GM18873 (cell line): ENCODE measurements around the gene WWOX.

Source experiments
- ATAC-seq: cut with Tn5 transposase; IDR thresholded peaks from one replicate; pipeline ENCODE4 v1.9.1; 2021; ENCODE audit warnings: mild to moderate bottlenecking, moderate library complexity, moderate number of reproducible peaks; ENCODE audit not compliant: unreplicated experiment, low FRiP score

Gene WWOX

DNA sequence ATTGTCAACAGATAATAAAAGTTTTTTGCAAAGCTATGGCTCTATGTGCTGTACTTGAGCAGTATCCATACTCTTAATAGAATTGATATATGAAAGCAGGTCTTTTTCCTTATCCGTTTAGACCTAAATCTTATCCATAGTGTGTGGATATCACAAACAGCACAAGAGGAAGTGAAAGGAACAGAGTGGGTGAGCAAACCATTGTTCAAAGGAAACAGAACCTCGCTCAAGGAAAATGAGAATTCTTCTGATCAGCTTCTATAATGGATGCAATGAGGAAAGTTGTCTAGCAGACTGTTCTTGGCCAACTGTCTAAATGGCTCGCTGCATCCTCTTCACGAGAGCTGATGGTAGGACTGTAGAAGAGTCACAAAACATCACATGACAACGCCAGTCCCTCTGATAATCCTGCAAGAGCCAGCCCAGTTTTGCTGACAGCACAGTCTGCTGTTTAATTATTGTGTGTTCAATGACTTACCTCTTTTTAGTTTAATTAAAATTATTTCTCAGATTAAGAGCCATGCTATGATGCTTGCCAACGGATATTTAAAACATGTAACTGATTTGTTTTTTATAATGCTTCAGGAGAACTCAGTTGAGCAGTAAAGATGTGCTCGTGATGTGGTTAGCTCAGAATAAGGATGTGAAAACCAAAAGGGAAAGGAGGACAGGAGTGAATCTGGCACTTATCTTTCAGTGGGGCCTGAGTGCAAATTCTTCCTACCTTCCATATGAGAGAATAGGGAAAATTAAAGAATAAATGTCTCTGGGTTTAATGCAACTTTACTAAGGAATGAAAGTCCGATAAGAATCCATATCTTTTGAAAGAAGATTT, 38.5 kb downstream of the WWOX start:
- ATAC-seq = no peak

DNA sequence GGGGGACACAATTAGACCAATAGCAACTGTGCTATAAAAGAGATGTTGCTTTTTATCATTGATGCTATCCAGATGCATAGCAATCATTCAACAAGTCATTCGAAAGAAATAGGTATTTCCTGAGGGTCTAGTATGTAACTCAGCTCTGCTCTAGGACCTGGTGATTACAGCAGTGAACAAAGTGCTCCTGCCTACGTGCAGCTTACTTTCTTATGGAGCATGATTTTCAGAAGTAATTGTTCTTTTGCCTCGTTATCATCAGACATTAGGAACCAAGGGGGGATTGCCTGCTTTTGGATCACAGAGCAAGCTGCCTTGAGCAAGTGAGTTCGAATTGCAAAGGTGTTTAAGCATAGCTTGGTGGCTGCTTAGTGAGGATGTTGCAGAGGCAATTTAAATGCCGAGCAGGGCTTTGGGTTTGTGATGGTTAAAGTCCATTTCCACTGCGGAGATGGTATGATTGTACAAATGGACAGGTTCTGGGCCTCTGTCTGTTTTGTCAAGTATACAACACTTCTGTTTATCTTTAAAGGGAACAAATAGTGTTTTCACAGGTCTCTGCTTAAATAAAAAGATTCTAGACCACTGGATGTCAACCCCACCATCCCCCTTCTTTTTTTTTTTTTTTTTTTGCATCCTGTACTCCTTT, 41.5 kb downstream of the WWOX start:
- ATAC-seq = no peak

DNA sequence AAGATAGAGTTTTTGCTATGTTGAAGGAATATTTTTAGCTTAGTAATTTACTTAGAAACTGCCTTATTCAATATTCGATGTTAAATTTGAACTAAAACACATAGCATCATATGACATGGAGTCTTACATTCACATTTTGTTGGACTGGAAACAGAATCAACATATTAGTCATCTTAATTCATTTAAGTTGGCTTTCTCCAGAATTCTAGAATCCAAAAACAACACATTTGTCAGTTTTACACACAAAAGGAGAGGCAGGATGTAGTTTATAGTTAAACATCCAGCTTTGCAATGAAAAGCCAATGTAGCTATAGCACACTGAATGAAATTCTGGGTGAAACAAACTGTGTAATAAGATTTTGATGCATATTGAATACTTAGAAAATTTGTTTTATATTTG, 43.3 kb downstream of the WWOX start:
- no peak for ATAC-seq

DNA sequence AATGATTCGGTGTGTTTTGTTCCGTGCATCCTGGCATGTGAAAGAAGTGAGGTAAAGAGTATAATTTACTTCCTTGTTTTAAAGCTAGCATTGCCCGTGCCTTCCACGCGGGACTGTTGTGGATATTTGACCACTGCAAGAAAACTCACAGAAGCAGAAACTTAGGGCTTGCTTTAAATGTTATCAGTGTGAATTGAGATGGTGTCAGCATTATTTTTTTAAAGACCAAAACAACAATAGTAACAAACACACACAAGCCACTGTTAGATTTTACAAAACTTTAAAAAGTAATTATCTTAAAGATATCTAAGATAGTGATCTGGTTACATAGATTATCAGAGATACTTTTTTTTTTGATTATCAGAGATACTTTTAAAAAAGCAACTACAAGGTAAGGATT, 47.4 kb downstream of the WWOX start:
- ATAC-seq = no peak

DNA sequence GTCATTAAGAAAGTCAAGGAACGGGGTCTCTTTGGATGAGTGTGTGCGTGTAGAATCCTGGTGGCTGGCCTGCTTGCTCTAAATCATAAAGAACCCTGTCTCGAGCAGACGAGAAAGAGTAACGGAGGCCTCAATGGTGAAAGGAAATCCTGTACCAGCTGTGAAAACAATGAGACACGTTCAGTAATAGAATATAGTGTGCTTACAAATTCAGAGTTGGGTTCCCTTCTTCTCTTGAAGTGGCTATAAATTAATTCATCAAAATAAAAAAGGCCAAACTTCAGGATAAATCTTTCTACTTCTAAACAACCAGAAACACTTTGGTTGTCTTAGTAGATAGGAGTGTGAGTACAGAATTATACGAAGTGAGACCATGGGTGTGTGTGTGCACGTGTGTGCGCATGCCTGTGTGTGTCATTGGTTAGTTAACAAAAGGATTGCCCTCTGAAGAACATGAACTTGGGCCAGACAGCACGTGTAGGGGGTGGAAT, 48.5 kb downstream of the WWOX start:
- no peak for ATAC-seq

DNA sequence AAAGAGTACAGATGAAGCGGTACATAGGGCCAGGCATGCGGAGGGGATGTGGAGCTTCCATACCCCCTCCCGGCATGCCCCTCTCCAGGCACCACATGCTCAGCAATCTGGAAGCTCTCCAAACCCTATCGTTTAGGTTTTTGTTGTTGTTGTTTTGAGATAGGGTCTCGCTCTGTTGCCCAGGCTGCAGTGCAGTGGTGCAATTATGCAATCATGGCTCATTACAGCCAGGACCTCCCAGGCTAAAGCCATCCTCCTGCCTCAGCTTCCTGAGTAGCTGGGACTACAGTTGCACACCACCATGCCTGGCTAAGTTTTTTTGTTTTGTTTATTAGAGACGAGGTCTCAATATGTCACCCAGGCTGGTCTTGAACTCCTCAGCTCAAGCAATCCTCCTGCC, 50.8 kb downstream of the WWOX start:
- no peak for ATAC-seq

DNA sequence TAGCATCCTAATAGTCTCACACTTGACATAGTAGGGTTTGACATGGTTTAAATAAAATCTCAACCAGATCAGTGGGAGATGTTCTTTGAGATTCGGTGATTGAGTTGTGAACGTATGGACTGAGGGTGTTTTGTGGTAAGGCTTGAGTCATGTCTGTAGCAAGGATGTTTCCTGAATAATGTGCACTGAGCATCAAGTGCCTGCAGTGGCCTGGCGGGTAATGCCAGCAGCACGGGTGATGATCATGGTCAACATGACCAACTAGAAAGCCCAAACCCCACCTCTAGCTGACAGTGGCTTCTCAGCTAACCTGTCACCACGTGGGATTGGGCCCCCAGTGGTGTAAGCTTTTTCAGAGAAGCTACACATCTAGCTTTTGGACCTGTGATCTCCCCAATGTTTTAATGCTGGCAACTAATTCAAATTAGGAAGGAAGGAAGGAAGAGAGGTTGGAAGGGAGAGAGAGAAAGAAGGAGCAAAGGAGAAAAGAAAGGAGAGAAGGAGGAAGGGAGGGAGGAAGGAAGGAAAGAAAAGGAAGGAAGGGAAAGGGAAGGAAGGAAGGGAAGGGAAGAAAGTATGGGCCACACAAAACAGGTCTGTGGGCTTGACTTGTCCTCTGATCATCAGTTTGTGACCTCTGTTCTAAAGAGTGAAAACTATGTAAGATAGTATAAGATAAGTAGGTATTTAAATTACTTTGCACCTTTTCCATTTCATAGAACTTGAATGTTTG, 55.4 kb downstream of the WWOX start:
- no peak for ATAC-seq

DNA sequence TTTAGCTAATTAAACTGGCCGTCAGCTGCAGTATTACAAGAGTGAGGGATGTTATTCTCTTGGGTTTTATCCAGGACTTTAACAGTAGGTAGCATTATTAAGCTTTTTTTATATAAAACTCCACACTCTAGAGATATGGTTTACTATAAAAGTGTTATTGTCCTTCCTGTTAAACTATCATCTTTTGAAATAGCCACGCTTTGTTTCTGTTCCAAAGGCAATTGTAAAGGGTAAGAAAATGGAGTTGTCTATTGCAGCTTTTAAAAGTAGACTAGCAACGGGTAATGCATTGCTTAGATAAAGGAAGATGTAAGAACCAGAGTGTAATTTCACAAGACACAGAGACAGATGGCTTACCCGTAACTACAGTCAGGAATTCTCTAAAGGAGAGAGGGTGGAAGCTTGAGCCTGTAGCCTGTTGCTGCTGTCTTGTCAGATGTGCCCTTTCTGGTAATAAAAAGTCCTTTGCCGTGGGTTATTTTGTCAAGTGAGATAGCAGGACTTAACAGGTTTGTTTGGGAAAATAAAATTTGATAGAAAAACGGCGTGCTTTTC, 56.4 kb downstream of the WWOX start:
- no peak for ATAC-seq

DNA sequence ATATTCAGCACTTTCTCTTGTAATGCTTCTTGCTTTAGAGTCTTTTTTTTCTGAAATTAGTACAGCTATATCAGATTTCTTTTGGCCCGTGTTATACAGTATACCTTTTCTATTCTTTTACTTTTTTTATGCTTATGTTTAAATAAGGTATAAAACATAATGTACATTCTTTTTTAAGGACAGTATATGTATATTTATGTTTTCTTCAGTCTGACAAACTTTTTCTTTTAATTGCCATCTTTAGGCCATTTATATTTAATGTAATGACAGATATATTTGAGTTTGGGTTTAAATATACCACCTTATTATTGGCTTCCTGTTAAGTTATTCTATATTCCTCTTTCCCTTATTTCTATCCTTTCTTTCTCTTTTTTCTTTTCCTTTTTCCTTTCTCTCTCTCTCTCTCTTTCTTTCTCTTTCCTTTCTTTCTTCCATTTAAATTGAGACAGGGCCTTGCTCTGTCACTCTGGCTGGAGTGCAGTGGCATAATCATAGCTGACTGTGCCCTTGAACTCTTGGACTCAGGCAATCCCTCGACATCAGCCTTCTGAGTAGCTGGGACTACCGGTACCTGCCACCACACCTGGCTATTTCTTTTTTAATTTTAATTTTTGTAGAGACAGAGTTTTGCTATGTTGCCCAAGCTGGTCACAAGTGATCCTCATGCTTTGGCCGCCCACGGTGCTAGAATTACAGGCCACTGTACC, 61.7 kb downstream of the WWOX start:
- ATAC-seq = no peak

DNA sequence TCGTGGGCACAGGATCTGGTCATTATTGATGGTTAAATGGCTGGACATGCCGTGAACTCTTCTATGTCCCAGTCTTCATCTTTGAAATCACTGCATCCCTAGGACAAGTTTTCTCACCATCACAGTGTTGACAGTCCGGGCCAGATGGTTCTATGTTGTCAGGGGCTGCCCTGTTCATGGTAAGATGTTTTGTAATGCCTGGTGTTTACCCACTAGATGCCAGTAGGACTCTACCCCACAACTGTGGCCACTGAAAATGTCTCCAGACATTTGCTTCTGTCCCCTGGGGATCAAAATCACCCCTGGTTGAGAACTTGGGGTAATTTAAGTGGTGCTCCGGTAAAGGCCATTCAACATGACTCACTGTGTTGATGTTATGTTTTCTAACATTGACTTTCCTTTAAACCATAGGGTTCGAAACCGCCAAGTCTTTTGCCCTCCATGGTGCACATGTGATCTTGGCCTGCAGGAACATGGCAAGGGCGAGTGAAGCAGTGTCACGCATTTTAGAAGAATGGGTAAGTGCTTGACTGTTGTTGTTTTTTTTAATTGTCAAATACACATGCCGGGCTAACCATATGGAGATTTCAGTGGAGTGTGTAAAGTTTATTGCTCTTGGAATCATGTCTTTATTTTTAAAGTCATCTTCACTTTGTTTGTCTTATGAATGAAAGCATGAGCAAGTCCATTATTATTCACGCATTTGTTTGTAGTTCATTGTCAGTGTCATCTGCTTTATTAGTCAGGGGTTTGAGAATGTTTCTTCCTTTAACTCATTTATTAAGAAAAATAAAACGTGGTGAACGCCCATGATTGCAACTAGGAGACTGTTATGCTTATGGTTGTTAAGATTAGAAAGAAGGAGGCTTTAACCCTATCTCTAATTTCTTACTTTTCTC, 64.6 kb downstream of the WWOX start:
- no peak for ATAC-seq

DNA sequence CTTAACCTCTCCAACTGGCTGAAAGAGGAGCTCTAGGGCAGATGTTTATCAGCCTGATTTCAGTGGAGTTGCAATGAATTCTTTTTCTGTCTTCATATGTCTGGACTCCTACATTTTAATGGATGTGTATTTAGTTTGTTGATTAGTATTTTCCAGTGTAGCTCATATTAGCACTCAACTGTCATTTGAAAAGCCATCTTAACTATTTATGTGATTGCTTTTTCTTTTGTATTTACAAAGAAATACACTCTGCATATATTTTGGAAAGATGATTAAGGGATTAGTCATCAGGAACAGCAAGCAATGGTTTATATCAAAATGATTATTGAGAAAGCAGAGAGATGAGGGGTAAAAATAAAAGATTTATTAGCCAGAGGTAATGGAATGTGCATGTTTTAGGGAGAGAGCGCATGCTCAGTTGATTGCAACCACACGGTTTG, 71.1 kb downstream of the WWOX start:
- ATAC-seq = no peak

DNA sequence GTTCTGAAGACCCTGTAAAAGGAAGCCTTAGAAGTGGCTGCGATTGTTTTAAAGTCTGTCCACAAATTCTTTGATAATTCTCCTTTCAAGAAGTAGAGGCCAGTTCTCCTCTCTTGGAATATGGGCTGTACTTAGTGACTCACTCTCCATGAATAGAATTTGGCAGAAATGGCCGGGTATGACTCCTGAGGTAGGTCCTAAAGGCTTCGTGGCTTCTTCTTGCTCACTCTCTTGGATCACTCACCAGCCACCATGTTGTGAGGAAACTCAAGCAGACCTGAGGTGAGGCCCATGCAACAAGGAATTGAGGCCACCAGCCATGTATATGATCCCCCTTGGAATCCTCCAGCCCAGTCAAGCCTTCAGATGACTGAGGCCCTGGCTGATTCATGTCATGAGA, 75.8 kb downstream of the WWOX start:
- ATAC-seq = no peak

DNA sequence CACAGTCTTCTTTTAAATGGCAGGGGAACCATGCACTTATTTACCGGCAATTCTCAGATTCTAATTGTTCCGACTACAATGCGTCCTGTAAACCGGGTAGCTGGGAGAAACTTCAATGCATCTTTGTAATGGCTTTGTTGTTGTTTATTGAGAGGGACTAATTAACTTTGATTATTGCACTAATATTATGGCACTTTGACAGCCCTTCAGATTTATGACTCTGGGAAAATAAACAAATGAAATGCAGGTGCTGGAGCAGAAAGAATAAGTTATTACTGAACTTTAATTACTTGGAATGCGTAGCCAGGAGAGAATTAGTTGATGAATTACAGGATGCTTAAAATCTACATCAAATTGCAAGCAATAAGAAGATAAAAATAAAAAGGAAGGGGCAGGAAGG, 77.0 kb downstream of the WWOX start:
- no peak for ATAC-seq

DNA sequence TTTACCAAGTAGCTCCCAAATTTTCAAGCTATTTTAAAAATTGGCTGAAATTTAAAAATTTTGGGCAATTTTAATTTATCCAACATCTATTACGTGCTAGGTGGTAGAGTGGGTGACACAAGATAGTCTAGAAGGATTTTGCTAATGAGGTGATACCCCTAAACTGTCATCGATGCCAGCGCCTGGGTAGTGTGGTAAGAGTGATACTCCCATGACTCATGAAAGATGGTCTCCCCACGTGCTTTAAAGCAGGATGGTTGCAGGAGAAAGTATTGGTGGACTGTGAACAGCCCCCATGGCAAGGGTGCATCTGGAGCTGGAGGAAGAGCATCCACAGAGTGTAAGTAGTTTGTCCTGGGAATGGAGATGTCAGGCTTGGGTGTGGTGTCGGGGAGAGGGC, 77.8 kb downstream of the WWOX start:
- ATAC-seq = no peak

DNA sequence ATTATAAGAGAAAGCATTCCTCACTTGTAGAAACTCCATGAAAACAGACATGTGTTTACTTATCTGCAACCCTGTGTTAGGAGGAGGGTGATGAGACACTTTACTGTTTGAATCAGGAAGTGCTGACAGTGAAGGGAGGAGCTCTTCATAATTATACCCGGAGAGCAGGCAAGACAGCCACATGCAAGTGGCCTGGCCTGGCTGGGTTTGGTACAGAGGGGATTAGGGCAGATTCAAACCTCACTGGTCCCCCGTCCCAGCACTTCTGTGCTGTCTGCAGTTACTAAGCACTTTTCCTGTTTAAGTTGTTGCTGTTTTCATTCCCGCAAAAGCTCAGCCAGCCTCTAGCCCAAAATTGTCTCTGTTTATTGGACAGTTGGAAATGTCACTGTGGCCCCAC, 78.5 kb downstream of the WWOX start:
- ATAC-seq = no peak

DNA sequence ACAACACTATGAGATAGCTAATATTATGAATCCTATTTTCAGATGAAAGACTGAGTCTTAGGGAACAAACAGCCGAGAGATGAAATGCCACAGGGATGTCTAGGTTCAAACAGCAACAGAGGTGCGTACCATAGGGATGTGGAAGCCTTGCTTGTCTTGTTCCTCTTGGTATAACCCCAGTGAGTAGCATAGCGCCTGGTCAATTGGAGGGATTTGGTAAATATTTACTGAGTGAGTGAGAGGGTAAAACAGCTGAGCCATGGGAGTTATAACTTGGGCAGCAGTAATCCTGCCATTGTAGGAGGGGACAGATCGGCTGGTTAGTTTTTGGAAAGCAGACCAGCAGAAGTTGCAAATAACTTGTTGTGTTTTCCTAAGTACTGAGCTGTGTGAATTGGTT, 80.2 kb downstream of the WWOX start:
- no peak for ATAC-seq

DNA sequence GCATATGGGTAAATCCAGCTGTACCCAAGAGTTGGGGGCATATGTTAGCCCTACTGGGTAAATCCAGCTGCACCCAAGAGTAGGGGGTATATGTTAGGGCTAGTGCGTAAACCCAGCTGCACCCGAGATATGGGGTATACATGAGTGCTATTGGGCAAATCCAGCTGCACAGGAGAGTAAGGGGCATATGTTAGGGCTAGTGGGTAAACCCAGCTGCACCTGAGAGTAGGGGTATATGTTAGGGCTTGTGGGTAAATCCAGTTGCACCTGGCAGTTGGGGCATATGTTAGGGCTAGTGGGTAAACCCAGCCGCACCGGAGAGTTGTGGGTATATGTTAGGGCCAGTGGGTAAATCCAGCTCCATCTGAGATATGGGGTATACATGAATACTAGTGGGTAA, 80.9 kb downstream of the WWOX start:
- no peak for ATAC-seq

DNA sequence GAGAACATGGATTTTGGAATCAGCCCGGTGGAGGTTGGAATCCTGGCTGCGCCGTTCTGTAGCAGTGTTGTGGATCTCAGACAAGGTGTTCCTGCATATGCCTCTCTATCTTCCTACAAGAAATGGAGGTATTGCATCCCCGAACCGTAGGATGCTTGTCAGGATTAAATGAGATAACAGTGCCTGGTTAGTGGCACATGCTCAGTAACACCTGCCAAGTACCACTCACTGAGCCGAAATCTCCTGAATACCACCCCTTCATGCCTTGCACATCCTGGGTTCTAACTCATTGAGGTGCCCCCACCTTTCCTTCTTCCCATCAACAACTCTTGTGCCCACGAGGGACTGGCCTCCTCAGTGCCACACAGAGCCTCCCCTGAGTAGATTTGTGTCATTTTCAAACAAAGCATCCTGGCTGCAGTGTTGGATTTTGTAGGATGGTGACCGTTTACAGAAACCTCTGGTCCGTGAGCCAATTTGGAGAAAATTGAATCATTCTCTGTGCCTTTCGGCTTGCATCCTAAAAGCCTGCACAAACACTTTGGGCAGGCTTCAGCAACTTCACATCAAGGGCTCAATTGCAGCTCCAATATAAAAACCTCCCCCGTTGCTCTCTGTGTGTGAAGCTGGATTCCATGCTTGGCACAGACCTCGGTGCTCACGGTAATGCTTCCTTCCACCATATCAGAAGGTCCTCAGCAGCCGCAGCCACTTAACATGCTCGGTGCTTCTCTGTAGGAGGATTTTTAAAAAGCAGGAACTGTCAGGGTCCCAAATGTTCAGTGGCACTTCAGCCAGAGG, 84.2 kb downstream of the WWOX start:
- ATAC-seq = no peak
